GM12878 (cell line): ENCODE data around the gene CLDN19. TPM values are rescaled to one million over a fixed set of nuclear protein-coding genes. Genes with fewer than 3 reads are reported as not detected.

Experiments
- ATAC-seq: fragments of 200-7000 bp; cut with Tn5 transposase; 3 replicates; pipeline ENCODE4 v1.9.1; 2020; ENCODE audit warnings: mild to moderate bottlenecking, moderate library complexity
- BruUV-seq: library from RNA; stranded (reverse); fragments of 400-500 nt; replicated peaks from 2 replicates; lab custom pipeline; 2021; lab: Mats Ljungman, UMichigan
- CTCF ChIA-PET: fragments of 300-600 bp; sonication (Branson Sonifier 250); formaldehyde crosslinking; extraction: SDS; loops from one replicate; lab custom pipeline; 2021; ENCODE audit warnings: inconsistent platforms; lab: Yijun Ruan, JAX
- POLR2A ChIA-PET: fragments of 350-600 bp; formaldehyde crosslinking; extraction: SDS; loops from one replicate; lab custom pipeline; 2021; ENCODE audit warnings: inconsistent platforms; lab: Charles Lee
- RAD21 ChIA-PET: fragments of 300-600 bp; sonication (Branson Sonifier 250); formaldehyde crosslinking; loops from one replicate; lab custom pipeline; 2023; ENCODE audit warnings: antibody characterized with exemption; ENCODE audit not compliant: unreplicated experiment; lab: Charles Lee
- SMC1A ChIA-PET: fragments of 300-600 bp; sonication (Branson Sonifier 250); formaldehyde crosslinking; loops from one replicate; lab custom pipeline; 2023; ENCODE audit not compliant: unreplicated experiment, uncharacterized antibody; lab: Charles Lee
- DNase-seq: peaks from one replicate; pipeline ENCODE4 v3.0.0-alpha.2; 2011; ENCODE audit warnings: low read depth, low spot score
- FAIRE-seq: peaks from 3 replicates; lab custom pipeline; 2011; peaks lifted over from hg19 to GRCh38; lab: Jason Lieb, UNC
- H2AFZ ChIP-seq: 2 replicates; pipeline ENCODE4 v1.6.0; 2011; ENCODE audit warnings: low read depth, low read length, control low read depth; ENCODE audit not compliant: control insufficient read depth
- H3K27ac ChIP-seq: 2 replicates; pipeline ENCODE4 v1.5.1; 2011; ENCODE audit warnings: control low read depth; ENCODE audit not compliant: control insufficient read depth, insufficient read depth
- H3K27me3 ChIP-seq, 2 experiments: replicated peaks in 1 of 2; 2 replicates each; pipeline versions ENCODE4 v1.6.0 to v1.6.1; 2011; ENCODE audit warnings: low read length in 1 of 2; ENCODE audit not compliant: control insufficient read depth in 2 of 2, insufficient read depth in 2 of 2
- H3K36me3 ChIP-seq, 2 experiments: 2 replicates each; pipeline ENCODE4 v1.5.1; 2011; ENCODE audit warnings: low read length in 1 of 2; ENCODE audit not compliant: control insufficient read depth in 2 of 2, insufficient read depth in 2 of 2
- H3K4me1 ChIP-seq: 2 replicates; pipeline ENCODE4 v1.6.1; 2011; ENCODE audit warnings: mild to moderate bottlenecking, low read length, moderate library complexity, mixed read lengths; ENCODE audit not compliant: control insufficient read depth, insufficient read depth
- H3K4me2 ChIP-seq: 2 replicates; pipeline ENCODE4 v1.6.0; 2011; ENCODE audit warnings: control low read depth; ENCODE audit not compliant: control insufficient read depth, insufficient read depth
- H3K4me3 ChIP-seq: fragments of 200-600 bp; sonication (generic); 2 replicates; pipeline ENCODE4 v1.5.1; 2016
- H3K79me2 ChIP-seq: 2 replicates; pipeline ENCODE4 v1.6.0; 2011; ENCODE audit warnings: low read length; ENCODE audit not compliant: control insufficient read depth, insufficient read depth
- H3K9ac ChIP-seq: 2 replicates; pipeline ENCODE4 v1.8.0; 2011; ENCODE audit warnings: low read length, control low read depth, mixed read lengths; ENCODE audit not compliant: control insufficient read depth, insufficient read depth
- H3K9me3 ChIP-seq: replicated peaks from 3 replicates; pipeline ENCODE4 v1.5.1; 2011; ENCODE audit warnings: mild to moderate bottlenecking, low read length; ENCODE audit not compliant: control insufficient read depth, insufficient read depth
- H4K20me1 ChIP-seq: 2 replicates; pipeline ENCODE4 v1.6.0; 2011; ENCODE audit not compliant: control insufficient read depth, insufficient read depth
- BMI1 ChIP-seq: fragments of 450-650 bp; IDR thresholded peaks from 2 replicates; pipeline ENCODE4 v1.6.1; 2016; ENCODE audit warnings: mild to moderate bottlenecking, moderate library complexity, borderline replicate concordance
- CEBPB ChIP-seq, 2 experiments: fragments of 150-350 bp in 1 of 2; IDR thresholded peaks; 2 replicates each; pipeline ENCODE4 v1.6.1; 2012 to 2014; ENCODE audit warnings: low read depth in 2 of 2, low read length in 2 of 2, borderline replicate concordance in 1 of 2, inconsistent platforms in 1 of 2
- IRF5 ChIP-seq: fragments of 450-650 bp; IDR thresholded peaks from 2 replicates; pipeline ENCODE4 v1.6.1; 2017; ENCODE audit warnings: borderline replicate concordance
- KDM1A ChIP-seq: fragments of 200-600 bp; sonication (generic); IDR thresholded peaks from 2 replicates; pipeline ENCODE4 v1.6.1; 2016; ENCODE audit warnings: borderline replicate concordance
- NRF1 ChIP-seq: conservative IDR thresholded peaks from 2 replicates; pipeline ENCODE4 v1.6.1; 2011; ENCODE audit warnings: mild to moderate bottlenecking, low read depth, low read length, improper control_type of control experiment
- TCF7 ChIP-seq: IDR thresholded peaks from 2 replicates; pipeline ENCODE4 v1.6.1; 2014; ENCODE audit warnings: antibody characterized with exemption, borderline replicate concordance
- USF1 ChIP-seq: IDR thresholded peaks from 2 replicates; pipeline ENCODE4 v1.6.1; 2011; ENCODE audit warnings: borderline replicate concordance, low read depth, mild to moderate bottlenecking, moderate library complexity, mixed read lengths, low read length; ENCODE audit not compliant: insufficient read depth; ENCODE audit errors: extremely low read length
- WGBS: methylation state at CpG from one replicate; pipeline ENCODE4 v1.1.6; 2016; ENCODE audit warnings: low lambda C conversion rate; ENCODE audit not compliant: insufficient replicate concordance, insufficient coverage; ENCODE audit errors: missing lambda C conversion rate; 5-methylcytosine and 5-hydroxymethylcytosine counted together
- in situ Hi-C: fragments of 300-500 bp; cut with MboI; formaldehyde crosslinking; loops from 9 replicates; pipeline ENCODE4 v1.14.3; 2018; ENCODE audit warnings: mixed read lengths
- intact Hi-C: fragments of 100-400 bp; cut with micrococcal nuclease; formaldehyde crosslinking; loops from one replicate; pipeline ENCODE4 v1.14.2; 2022; ENCODE audit not compliant: unreplicated experiment
- polyA plus RNA-seq, 11 experiments: library from polyadenylated mRNA; depleted of rRNA in 4 of 11; unstranded in 6 of 11; stranded (reverse) in 5 of 11; fragments of >200 nt; fragmentation: Nextera tagmentation in 4 of 11; fragmentation: Illumina TruSeq in 1 of 11; extraction: Ambion mirVana in 4 of 11; extraction: Trizol in 1 of 11; gene quantifications; 1 replicate in 1 of 11; 2 replicates in 10 of 11; pipeline versions ENCODE4 v1.2.1 to v1.2.3, GENCODE V29; 2011 to 2016; ENCODE audit warnings: inconsistent platforms in 2 of 11, missing spikeins in 2 of 11, low read depth in 1 of 11
- total RNA-seq, 4 experiments: library from RNA; depleted of rRNA in 3 of 4; stranded (reverse); fragments of >200 nt in 3 of 4; fragmentation: Illumina TruSeq in 1 of 4; extraction: Trizol in 1 of 4; gene quantifications; 2 replicates each; pipeline versions ENCODE4 v1.2.1 to v1.2.3, GENCODE V29; 2013 to 2021

CLDN19 gene
- total and polyA plus RNA-seq, 10 of the 15 experiments (the other 5 are each of a cell fraction or from before 2014, with no cell fraction given), result not detected

- TF ChIP-seq NRF1 (no peak), USF1 (no peak), BMI1 (no peak), IRF5 (no peak), CEBPB (IDR thresholded peaks at IDR 0.05; ENCODE audit: borderline replicate concordance in 1 of 2, low read depth in 2 of 2, low read length in 2 of 2) (no peak)
- TF ChIP-seq, all 136 proteins: peak for 0
Observed at GRCh38 chr1:42698081-42698813, 41.8 kb downstream of the CLDN19 start (continued).

DNA sequence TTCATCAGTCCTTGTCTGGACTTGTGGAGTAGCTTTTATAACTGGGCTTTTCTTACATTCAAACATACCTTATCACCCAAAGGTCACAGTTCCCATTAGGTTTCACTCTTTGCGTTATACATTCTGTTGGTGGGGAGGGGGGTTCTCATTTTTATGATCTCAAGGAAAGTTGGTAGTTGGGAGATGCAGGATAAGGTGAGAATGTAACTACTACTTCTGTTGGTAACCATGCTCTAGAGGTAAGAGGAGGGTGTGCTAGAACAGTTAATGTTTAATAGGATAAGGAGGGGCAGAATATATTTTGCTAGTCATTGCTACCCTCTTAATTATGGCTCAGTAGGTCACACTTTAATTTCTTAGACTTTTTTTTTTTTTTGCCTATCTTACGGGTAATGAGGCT, 47.1 kb downstream of the CLDN19 start:
- intact Hi-C loops (no loop called here), in situ Hi-C loops (no loop called here)
- TF ChIP-seq KDM1A (no peak), TCF7 (no peak)
- no peak for DNase-seq
- WGBS, result 71% methylated on average over 2 of the region's 2 CpGs
- ChIA-PET SMC1A (interaction anchor here (0.9 to 1.3 kb wide), 3 partner anchors 9 to 381 kb away, joined by 3 to 4 read pairs (median 3); no protein-coding TSS in a partner anchor), RAD21 (interaction anchor here (2.3 to 3.0 kb wide), 2 partner anchors 11 to 381 kb away, joined by 7 to 24 read pairs; partner anchors contain the start of gene YBX1), CTCF (interaction anchor here (0.8 to 1.4 kb wide), 6 partner anchors 8 to 347 kb away, joined by 3 read pairs; no protein-coding TSS in a partner anchor), POLR2A (interaction anchor here (1.2 kb wide), 3 partner anchors 14 to 37 kb away, joined by 3 to 4 read pairs (median 4); partner anchors contain the start of gene PPIH)
- no peak for FAIRE-seq
- H3K79me2 ChIP-seq, result peaks cover 80% of the 10 kb centered on the region
- H2AFZ ChIP-seq, result no peak overlapping the region
- ATAC-seq, result 0 out of 3 replicates have a peak, but pooled peaks have one; percentile 5
- no peaks in the 10 kb centered on the region; the same call in 2 of the 3 replicates for H3K9me3 ChIP-seq
- H3K9ac ChIP-seq, result no peak overlapping the region
- H3K27ac ChIP-seq, result no peak overlapping the region
- H3K36me3 ChIP-seq, result peaks cover 3 to 44% of the 10 kb centered on the region in 2 experiments
- 0 out of 2 replicates have a peak overlapping the region, but pooled peaks have one; percentile 7 for H3K4me3 ChIP-seq
- no TSS peak for BruUV-seq
- no peaks in the 10 kb centered on the region for H3K27me3 ChIP-seq
- peaks cover 14% of the 10 kb centered on the region for H3K4me1 ChIP-seq
- H3K4me2 ChIP-seq, result no peak overlapping the region
- H4K20me1 ChIP-seq, result no peaks in the 10 kb centered on the region; the same call in 1 of the 2 replicates
